HCT116 (cell line): ENCODE data around the gene COL4A1. TPM values are rescaled to one million over a fixed set of nuclear protein-coding genes. Genes with fewer than 3 reads are reported as not detected.

Experiments used
- ATAC-seq: fragments of 200-7000 bp; cut with Tn5 transposase; 2 replicates; pipeline ENCODE4 v1.9.1; 2020; ENCODE audit warnings: mild to moderate bottlenecking, moderate library complexity
- BruUV-seq: library from RNA; stranded (reverse); fragments of 400-500 nt; replicated peaks from 2 replicates; lab custom pipeline; 2021; lab: Mats Ljungman, UMichigan
- CTCF ChIA-PET: fragments of 300-600 bp; sonication (Branson Sonifier 250); formaldehyde crosslinking; loops from one replicate; lab custom pipeline; 2021; ENCODE audit warnings: antibody characterized with exemption; lab: Charles Lee
- POLR2A ChIA-PET: fragments of 300-600, 350-600 bp; sonication (Branson Sonifier 250); formaldehyde crosslinking; loops from one replicate; lab custom pipeline; 2021; ENCODE audit warnings: antibody characterized with exemption; lab: Charles Lee
- RAD21 ChIA-PET, 2 experiments: fragments of 300-600 bp; sonication (Branson Sonifier 250); formaldehyde crosslinking; loops; one replicate each; lab custom pipeline; 2023; ENCODE audit warnings: low total read pairs in 2 of 2; ENCODE audit not compliant: uncharacterized antibody in 2 of 2, unreplicated experiment in 2 of 2, low non-redundant PET in 1 of 2; lab: Charles Lee
- DNase-seq: peaks from one replicate; pipeline ENCODE4 v3.0.0-alpha.2; 2010; ENCODE audit warnings: low read depth, low spot score
- H2AFZ ChIP-seq: fragments of 200-600 bp; shearing (Covaris generic), sonication (generic); 2 replicates; pipeline ENCODE4 v1.6.1; 2017; ENCODE audit warnings: low read depth, mixed run types, mixed read lengths, antibody characterized with exemption, low read length; ENCODE audit not compliant: poor library complexity, severe bottlenecking
- H3K27ac ChIP-seq: 2 replicates; pipeline ENCODE4 v1.5.1; 2012; ENCODE audit warnings: low read depth, low read length
- H3K27me3 ChIP-seq: fragments of 200-600 bp; sonication (generic); 2 replicates; pipeline ENCODE4 v1.6.1; 2016; ENCODE audit warnings: mixed run types, low read length, mixed read lengths; ENCODE audit not compliant: insufficient read depth
- H3K36me3 ChIP-seq, 2 experiments: fragments of 200-500 bp in 1 of 2; fragments of 200-600 bp in 1 of 2; sonication (Bioruptor generic) in 1 of 2; sonication (generic) in 1 of 2; 2 replicates each; pipeline versions ENCODE4 v1.5.1 to v1.6.1; 2014 to 2016; ENCODE audit warnings: low read length in 2 of 2, inconsistent platforms in 1 of 2, mixed read lengths in 1 of 2, mixed run types in 1 of 2; ENCODE audit not compliant: insufficient read depth in 2 of 2, control insufficient read depth in 1 of 2
- H3K4me1 ChIP-seq, 2 experiments: fragments of 200-600 bp in 1 of 2; sonication (generic) in 1 of 2; 2 replicates each; pipeline versions ENCODE4 v1.5.1 to v1.6.1; 2012 to 2017; ENCODE audit warnings: low read length in 2 of 2, inconsistent platforms in 1 of 2, mild to moderate bottlenecking in 1 of 2, mixed read lengths in 1 of 2, mixed run types in 1 of 2, moderate library complexity in 1 of 2; ENCODE audit not compliant: insufficient read depth in 2 of 2, control insufficient read depth in 1 of 2
- H3K4me2 ChIP-seq: fragments of 200-600 bp; sonication (generic); 2 replicates; pipeline ENCODE4 v1.6.1; 2017; ENCODE audit warnings: mixed run types, low read length, mixed read lengths
- H3K4me3 ChIP-seq, 2 experiments: fragments of 200-600 bp in 1 of 2; sonication (generic) in 1 of 2; replicated peaks in 1 of 2; 2 replicates each; pipeline ENCODE4 v1.5.1; 2011 to 2016; ENCODE audit warnings: low read length in 2 of 2, control low read depth in 1 of 2, low read depth in 1 of 2, mild to moderate bottlenecking in 1 of 2, mixed read lengths in 1 of 2, mixed run types in 1 of 2
- H3K79me2 ChIP-seq: fragments of 200-600 bp; sonication (generic); 2 replicates; pipeline ENCODE4 v1.6.1; 2017; ENCODE audit warnings: mild to moderate bottlenecking, mixed run types, low read length, moderate library complexity, mixed read lengths; ENCODE audit not compliant: insufficient read depth
- H3K9ac ChIP-seq: fragments of 200-600 bp; sonication (generic); 2 replicates; pipeline ENCODE4 v1.6.1; 2016; ENCODE audit warnings: low read length, mixed read lengths
- H3K9me2 ChIP-seq: fragments of 200-600 bp; sonication (generic), shearing (Covaris generic); 2 replicates; pipeline ENCODE4 v1.6.1; 2017; ENCODE audit warnings: mixed run types, mild to moderate bottlenecking, moderate library complexity; ENCODE audit not compliant: insufficient read depth
- H3K9me3 ChIP-seq, 2 experiments: fragments of 200-500 bp in 1 of 2; fragments of 200-600 bp in 1 of 2; sonication (Bioruptor generic) in 1 of 2; sonication (generic) in 1 of 2; 2 replicates each; pipeline ENCODE4 v1.6.1; 2014 to 2017; ENCODE audit warnings: low read length in 2 of 2, mixed read lengths in 2 of 2, inconsistent platforms in 1 of 2, low read depth in 1 of 2, mild to moderate bottlenecking in 1 of 2, mixed run types in 1 of 2, moderate library complexity in 1 of 2; ENCODE audit not compliant: control insufficient read depth in 1 of 2, insufficient read depth in 1 of 2
- H4K20me1 ChIP-seq: fragments of 200-600 bp; sonication (generic), shearing (Covaris generic); 2 replicates; pipeline ENCODE4 v1.6.1; 2017; ENCODE audit warnings: mixed run types, mild to moderate bottlenecking, moderate library complexity; ENCODE audit not compliant: insufficient read depth
- ATF3 ChIP-seq: IDR thresholded peaks from 2 replicates; pipeline ENCODE4 v1.6.1; 2012
- CBX3 ChIP-seq: IDR thresholded peaks from 2 replicates; pipeline ENCODE4 v1.6.1; 2012; ENCODE audit warnings: low read depth
- CEBPB ChIP-seq: IDR thresholded peaks from 2 replicates; pipeline ENCODE4 v1.6.1; 2012; ENCODE audit warnings: low read depth
- EGR1 ChIP-seq: IDR thresholded peaks from 2 replicates; pipeline ENCODE4 v1.6.1; 2012; ENCODE audit warnings: low read depth
- ELF1 ChIP-seq: IDR thresholded peaks from 2 replicates; pipeline ENCODE4 v1.6.1; 2012; ENCODE audit warnings: low read depth, borderline replicate concordance
- EZH2 ChIP-seq: fragments of 200-600 bp; sonication (generic); IDR thresholded peaks from 2 replicates; pipeline ENCODE4 v1.6.1; 2017; ENCODE audit warnings: antibody characterized with exemption, mixed run types
- FOSL1 ChIP-seq: IDR thresholded peaks from 2 replicates; pipeline ENCODE4 v1.6.1; 2012; ENCODE audit warnings: low read depth
- JUND ChIP-seq: IDR thresholded peaks from 2 replicates; pipeline ENCODE4 v1.6.1; 2012
- MAX ChIP-seq: IDR thresholded peaks from 2 replicates; pipeline ENCODE4 v1.6.1; 2012
- POLR2A ChIP-seq: IDR thresholded peaks from 2 replicates; pipeline ENCODE4 v1.7.0; 2011; ENCODE audit warnings: borderline replicate concordance; ENCODE audit not compliant: insufficient read depth, insufficient read length; ENCODE audit errors: extremely low read depth
- POLR2AphosphoS5 ChIP-seq: IDR thresholded peaks from 2 replicates; pipeline ENCODE4 v1.6.1; 2011; ENCODE audit warnings: mild to moderate bottlenecking, low read depth, low read length, moderate library complexity
- RAD21 ChIP-seq: IDR thresholded peaks from 2 replicates; pipeline ENCODE4 v1.6.1; 2012; ENCODE audit warnings: low read depth, mild to moderate bottlenecking
- REST ChIP-seq: IDR thresholded peaks from 2 replicates; pipeline ENCODE4 v1.6.1; 2012; ENCODE audit warnings: low read depth
- SIN3A ChIP-seq: IDR thresholded peaks from 2 replicates; pipeline ENCODE4 v1.6.1; 2012; ENCODE audit warnings: low read depth
- SP1 ChIP-seq: IDR thresholded peaks from 2 replicates; pipeline ENCODE4 v1.6.1; 2012; ENCODE audit warnings: low read depth
- SRF ChIP-seq: IDR thresholded peaks from 2 replicates; pipeline ENCODE4 v1.6.1; 2012; ENCODE audit warnings: low read depth
- TCF7L2 ChIP-seq: IDR thresholded peaks from 2 replicates; pipeline ENCODE4 v1.7.0; 2011; ENCODE audit warnings: borderline replicate concordance, inconsistent platforms; ENCODE audit not compliant: insufficient read depth, insufficient read length; ENCODE audit errors: extremely low read depth
- YY1 ChIP-seq: IDR thresholded peaks from 2 replicates; pipeline ENCODE4 v1.6.1; 2011; ENCODE audit warnings: low read length, low read depth, moderate library complexity, mild to moderate bottlenecking; ENCODE audit not compliant: insufficient replicate concordance; ENCODE audit errors: extremely low read depth
- ZBTB33 ChIP-seq: IDR thresholded peaks from 2 replicates; pipeline ENCODE4 v1.6.1; 2011; ENCODE audit warnings: mild to moderate bottlenecking, low read length, moderate library complexity; ENCODE audit not compliant: insufficient replicate concordance; ENCODE audit errors: extremely low read depth
- ZNF274 ChIP-seq: fragments of 200-500 bp; sonication (Bioruptor generic); IDR thresholded peaks from 2 replicates; pipeline ENCODE4 v1.6.1; 2014; ENCODE audit warnings: mild to moderate bottlenecking, low read depth, low read length, inconsistent platforms
- intact Hi-C: fragments of 100-400 bp; cut with micrococcal nuclease; formaldehyde crosslinking; loops from 2 replicates; pipeline ENCODE4 v1.10.0; 2022
- total RNA-seq: library from RNA; stranded (reverse); gene quantifications from one replicate; pipeline ENCODE4 v1.2.1, GENCODE V29; 2021; ENCODE audit not compliant: unreplicated experiment

COL4A1 gene
- total RNA-seq, 1 experiment from 2014 or later, result 0.57 TPM

- CTCF ChIA-PET, result interaction anchor here (1.0 kb wide), 1 partner anchor 212 kb away, joined by 3 read pairs; no protein-coding TSS in a partner anchor
- no peak overlapping the region for H3K4me2 ChIP-seq
- no peaks in the 10 kb centered on the region for H3K4me1 ChIP-seq
- H2AFZ ChIP-seq, result no peak overlapping the region
- RAD21 ChIA-PET, result no interaction called here
- H3K27me3 ChIP-seq, result no peaks in the 10 kb centered on the region
- H3K9me2 ChIP-seq, result no peaks in the 10 kb centered on the region
- no peaks in the 10 kb centered on the region for H3K9me3 ChIP-seq
- no peak for ATAC-seq
- H3K79me2 ChIP-seq, result no peaks in the 10 kb centered on the region
- no peak overlapping the region for H3K27ac ChIP-seq
- no peaks in the 10 kb centered on the region for H3K36me3 ChIP-seq
- no peak for DNase-seq
- POLR2A ChIA-PET, result no interaction called here
- no peak for TF ChIP-seq ATF3
- TF ChIP-seq REST, result no peak
- no peak for TF ChIP-seq TCF7L2
- TF ChIP-seq MAX, result no peak
- TF ChIP-seq SP1, result no peak
- TF ChIP-seq CEBPB, result no peak
- TF ChIP-seq EGR1, result no peak
- TF ChIP-seq JUND, result no peak
- TF ChIP-seq RAD21, result no peak
- no peak for TF ChIP-seq SIN3A
- TF ChIP-seq FOSL1, result no peak
- TF ChIP-seq ELF1, result no peak
- no peak for TF ChIP-seq ZBTB33
- no peak for TF ChIP-seq CBX3
- no peak for TF ChIP-seq POLR2A
- TF ChIP-seq SRF, result no peak
- TF ChIP-seq ZNF274, result no peak
- no peak for TF ChIP-seq YY1
- TF ChIP-seq EZH2, result no peak
- no peak for TF ChIP-seq POLR2AphosphoS5
- TF ChIP-seq, all 23 proteins: peak for 0
- no peaks in the 10 kb centered on the region for H4K20me1 ChIP-seq
- no TSS peak for BruUV-seq
- intact Hi-C loops, result no loop called here
- no peak overlapping the region for H3K9ac ChIP-seq
- H3K4me3 ChIP-seq, result no peak overlapping the region
These were observed 74.8 kb downstream of the COL4A1 start for GRCh38 chr13:110232142-110232541.
